B cell (primary cell): ENCODE results near the gene GLOD4. TPM values are rescaled to one million over a fixed set of nuclear protein-coding genes. Genes with fewer than 3 reads are reported as not detected.
"Not testable (repeated sequence)": the region's sequence is repeated elsewhere in the genome, so short reads cannot be mapped to it uniquely, and the experiment has no call there.

Experiments
- ATAC-seq: fragments of 200-7000 bp; cut with Tn5 transposase; one replicate; pipeline ENCODE4 v1.10.0; 2021; ENCODE audit warnings: low read depth, mild to moderate bottlenecking, moderate number of reproducible peaks, moderate library complexity
- CTCF ChIA-PET: fragments of 350-600 bp; sonication (Branson Sonifier 250); formaldehyde crosslinking; loops from one replicate; lab custom pipeline; 2021; ENCODE audit warnings: antibody characterized with exemption, inconsistent platforms; lab: Charles Lee
- POLR2A ChIA-PET: fragments of 350-600 bp; sonication (Branson Sonifier 250); formaldehyde crosslinking; loops from one replicate; lab custom pipeline; 2021; ENCODE audit warnings: antibody characterized with exemption; lab: Charles Lee
- DNase-seq: peaks from one replicate; pipeline ENCODE4 v3.0.0; 2013
- H2AFZ ChIP-seq: 2 replicates; pipeline ENCODE4 v1.6.1; 2012; ENCODE audit warnings: mild to moderate bottlenecking, low read depth, low read length; ENCODE audit not compliant: insufficient read depth, poor library complexity, severe bottlenecking
- H3K27ac ChIP-seq, 2 donors: 1 replicate in 1 of 2; 2 replicates in 1 of 2; pipeline ENCODE4 v1.5.1; 2012 to 2013; ENCODE audit warnings: low read length in 2 of 2, mild to moderate bottlenecking in 2 of 2, moderate library complexity in 1 of 2
- H3K27me3 ChIP-seq, 4 experiments: fragments of 200-600 bp in 1 of 4; sonication (generic) in 1 of 4; replicated peaks in 1 of 4; 1 replicate in 2 of 4; 2 replicates in 2 of 4; pipeline versions ENCODE4 v1.6.1 to v1.7.0; 2013 to 2016; ENCODE audit warnings: low read length in 3 of 4, mild to moderate bottlenecking in 2 of 4, mixed read lengths in 1 of 4, moderate library complexity in 1 of 4; ENCODE audit not compliant: insufficient read depth in 4 of 4, control insufficient read depth in 3 of 4; ENCODE audit errors: control extremely low read depth in 1 of 4
- H3K36me3 ChIP-seq, 2 experiments: replicated peaks in 1 of 2; 1 replicate in 1 of 2; 2 replicates in 1 of 2; pipeline versions ENCODE4 v1.6.1 to v1.7.1; 2013; ENCODE audit warnings: low read length in 1 of 2; ENCODE audit not compliant: insufficient read depth in 2 of 2, control insufficient read depth in 1 of 2; ENCODE audit errors: control extremely low read depth in 1 of 2, extremely low read depth in 1 of 2
- H3K4me1 ChIP-seq, 2 donors: fragments of 200-600 bp in 1 of 2; sonication (generic) in 1 of 2; 1 replicate in 1 of 2; 2 replicates in 1 of 2; pipeline versions ENCODE4 v1.5.1 to v1.6.1; 2013 to 2017; ENCODE audit warnings: low read length in 2 of 2; ENCODE audit not compliant: control insufficient read depth in 2 of 2, insufficient read depth in 2 of 2
- H3K4me2 ChIP-seq: replicated peaks from 2 replicates; pipeline ENCODE3; 2012; ENCODE audit warnings: mild to moderate bottlenecking, low read depth, low read length; ENCODE audit not compliant: poor library complexity, severe bottlenecking
- H3K4me3 ChIP-seq, 5 experiments: fragments of 200-600 bp in 1 of 5; sonication (generic) in 1 of 5; 1 replicate in 3 of 5; 2 replicates in 2 of 5; pipeline versions ENCODE4 v1.5.1 to v1.7.0; 2011 to 2016; ENCODE audit warnings: low read length in 4 of 5, mild to moderate bottlenecking in 4 of 5, low read depth in 2 of 5, control low read depth in 1 of 5, moderate library complexity in 1 of 5; ENCODE audit not compliant: insufficient read depth in 1 of 5; ENCODE audit errors: control extremely low read depth in 1 of 5, extremely low read depth in 1 of 5
- H3K79me2 ChIP-seq: fragments of 200-600 bp; sonication (generic); one replicate; pipeline ENCODE4 v1.6.0; 2016; ENCODE audit warnings: low read length; ENCODE audit not compliant: control insufficient read depth, insufficient read depth
- H3K9ac ChIP-seq: fragments of 200-600 bp; sonication (generic); 2 replicates; pipeline ENCODE4 v1.6.1; 2017; ENCODE audit warnings: mild to moderate bottlenecking, low read length, moderate library complexity
- H3K9me3 ChIP-seq, 3 donors: one replicate each; pipeline versions ENCODE4 v1.6.1 to v1.7.1; 2013; ENCODE audit warnings: low read length in 2 of 3; ENCODE audit not compliant: control insufficient read depth in 2 of 3, insufficient read depth in 1 of 3; ENCODE audit errors: control extremely low read depth in 1 of 3
- H4K20me1 ChIP-seq: 2 replicates; pipeline ENCODE4 v1.6.0; 2012; ENCODE audit warnings: mild to moderate bottlenecking, low read length; ENCODE audit not compliant: insufficient read depth, control insufficient read depth, poor library complexity, severe bottlenecking
- H3K27ac Mint-ChIP-seq: one replicate; pipeline ENCODE4 v1.8.0; 2021; ENCODE audit warnings: mixed read lengths
- H3K27me3 Mint-ChIP-seq: one replicate; pipeline ENCODE4 v1.8.0; 2021; ENCODE audit warnings: mixed read lengths
- H3K4me1 Mint-ChIP-seq: one replicate; pipeline ENCODE4 v1.8.0; 2021; ENCODE audit warnings: mixed read lengths
- H3K4me3 Mint-ChIP-seq: one replicate; pipeline ENCODE4 v1.8.0; 2021; ENCODE audit warnings: mixed read lengths
- H3K9me3 Mint-ChIP-seq: one replicate; pipeline ENCODE4 v1.8.0; 2022; ENCODE audit warnings: mixed read lengths; ENCODE audit not compliant: insufficient read depth
- CTCF ChIP-seq: fragments of 200-600 bp; IDR thresholded peaks from one replicate; pipeline ENCODE4 v1.8.0; 2022; ENCODE audit warnings: antibody characterized with exemption, mild to moderate bottlenecking
- EZH2 ChIP-seq: IDR thresholded peaks from 2 replicates; pipeline ENCODE4 v1.6.1; 2012; ENCODE audit warnings: borderline replicate concordance, low read depth, mild to moderate bottlenecking, moderate library complexity, low read length; ENCODE audit not compliant: insufficient read depth, poor library complexity, severe bottlenecking
- WGBS: methylation state at CpG from one replicate; pipeline ENCODE4 v1.1.5; 2013; ENCODE audit warnings: missing lambda C conversion rate; ENCODE audit not compliant: insufficient coverage; 5-methylcytosine and 5-hydroxymethylcytosine counted together
- intact Hi-C: fragments of 100-400 bp; cut with micrococcal nuclease; formaldehyde crosslinking; loops from one replicate; pipeline ENCODE4 v1.10.0; 2022
- polyA plus RNA-seq: library from polyadenylated mRNA; depleted of rRNA; stranded (reverse); fragments of >200 nt; gene quantifications from 2 replicates; pipeline ENCODE4 v1.2.3, GENCODE V29; 2012
- total RNA-seq, 2 donors: library from RNA; stranded (reverse); fragments of 120-200 nt in 1 of 2; gene quantifications; 1 replicate in 1 of 2; 2 replicates in 1 of 2; pipeline versions ENCODE4 v1.2.3 to v1.2.4, GENCODE V29; 2013 to 2022

The GLOD4 gene
- total and polyA plus RNA-seq, 2 donors (not counting 1 experiment from before 2014, with no cell fraction given) = 24.0 to 77.4 TPM

GRCh38 chr17:806781-807522 is 24.9 kb upstream of the GLOD4 start:
- no peak overlapping the region for H3K4me3 ChIP-seq
- H3K27ac Mint-ChIP-seq = no peak overlapping the region
- intact Hi-C loops = no loop called here
- DNase-seq (no peak), ATAC-seq (no peak)
- no peaks in the 10 kb centered on the region for H4K20me1 ChIP-seq
- H3K27ac ChIP-seq = no peak overlapping the region
- no peak for TF ChIP-seq EZH2
- H2AFZ ChIP-seq = no peak overlapping the region
- ChIA-PET POLR2A (no interaction called here), CTCF (no interaction called here)
- peaks cover 0 to 2% (median 0%) of the 10 kb centered on the region in 4 experiments for H3K27me3 ChIP-seq
- H3K4me3 Mint-ChIP-seq = no peak overlapping the region
- no peaks in the 10 kb centered on the region for H3K4me1 ChIP-seq
- H3K27me3 Mint-ChIP-seq = no peaks in the 10 kb centered on the region
- H3K36me3 ChIP-seq = no peaks in the 10 kb centered on the region
- 87% methylated on average over 29 of the region's 33 CpGs for WGBS
- H3K4me2 ChIP-seq = no peak overlapping the region
- H3K9me3 ChIP-seq = peaks cover 0 to 3% (median 0%) of the 10 kb centered on the region in 3 donors
- H3K9me3 Mint-ChIP-seq = no peaks in the 10 kb centered on the region
- no peaks in the 10 kb centered on the region for H3K79me2 ChIP-seq
- H3K9ac ChIP-seq = no peak overlapping the region
- H3K4me1 Mint-ChIP-seq = no peaks in the 10 kb centered on the region

GRCh38 chr17:806346-806745 is 24.3 kb upstream of the GLOD4 start:
- H3K4me3 ChIP-seq = no peak overlapping the region
- Mint-ChIP-seq H3K9me3 (no peaks in the 10 kb centered on the region), H3K4me3 (no peak overlapping the region), H3K4me1 (no peaks in the 10 kb centered on the region), H3K27ac (no peak overlapping the region), H3K27me3 (no peaks in the 10 kb centered on the region)
- no peak overlapping the region for H3K4me2 ChIP-seq
- no peaks in the 10 kb centered on the region for H3K36me3 ChIP-seq
- intact Hi-C loops = no loop called here
- H3K27ac ChIP-seq = no peak overlapping the region
- DNase-seq = no peak
- TF ChIP-seq CTCF = no peak
- no peak for TF ChIP-seq EZH2
- peaks cover 0 to 3% (median 0%) of the 10 kb centered on the region in 3 donors for H3K9me3 ChIP-seq
- ChIA-PET POLR2A (no interaction called here), CTCF (no interaction called here)
- H2AFZ ChIP-seq = no peak overlapping the region
- H4K20me1 ChIP-seq = no peaks in the 10 kb centered on the region
- H3K9ac ChIP-seq = no peak overlapping the region
- H3K79me2 ChIP-seq = no peaks in the 10 kb centered on the region
- no peaks in the 10 kb centered on the region for H3K4me1 ChIP-seq
- H3K27me3 ChIP-seq = peaks cover 0 to 2% (median 0%) of the 10 kb centered on the region in 4 experiments
- no peak for ATAC-seq
- 73% methylated on average over 2 of the region's 13 CpGs for WGBS

- POLR2A ChIA-PET, H3K4me3 Mint-ChIP-seq, H3K27me3 Mint-ChIP-seq, H3K27me3 ChIP-seq, H4K20me1 ChIP-seq, H3K79me2 ChIP-seq, H3K9me3 ChIP-seq, H3K9ac ChIP-seq, H3K4me3 ChIP-seq, H3K9me3 Mint-ChIP-seq, DNase-seq, H3K4me1 ChIP-seq, H3K4me2 ChIP-seq, CTCF ChIA-PET, H3K4me1 Mint-ChIP-seq, H3K36me3 ChIP-seq, H3K27ac ChIP-seq, H3K27ac Mint-ChIP-seq, ATAC-seq, H2AFZ ChIP-seq, intact Hi-C loops: not testable (repeated sequence)
- 92% methylated on average over 10 of the region's 23 CpGs for WGBS
Observed at GRCh38 chr17:805886-806285, 23.8 kb upstream of the GLOD4 start.
